Endothelial cell of umbilical vein (primary cell): ENCODE results near the gene INCENP. TPM values are rescaled to one million over a fixed set of nuclear protein-coding genes. Genes with fewer than 3 reads are reported as not detected.

ENCODE experiments used
- BruUV-seq: library from RNA; stranded (reverse); fragments of 400-500 nt; replicated peaks from 2 replicates; lab custom pipeline; 2021; lab: Mats Ljungman, UMichigan
- CTCF ChIA-PET: fragments of 300-600, 350-600 bp; sonication (Branson Sonifier 250); formaldehyde crosslinking; loops from one replicate; lab custom pipeline; 2021; ENCODE audit warnings: antibody characterized with exemption, inconsistent platforms; lab: Charles Lee
- POLR2A ChIA-PET: fragments of 300-600, 350-600 bp; sonication (Branson Sonifier 250); formaldehyde crosslinking; loops from one replicate; lab custom pipeline; 2021; ENCODE audit warnings: antibody characterized with exemption, inconsistent platforms; lab: Charles Lee
- DNase-seq: peaks from one replicate; pipeline ENCODE4 v3.0.0-alpha.2; 2011; ENCODE audit warnings: low read depth, low spot score
- FAIRE-seq: peaks from 2 replicates; lab custom pipeline; 2011; peaks lifted over from hg19 to GRCh38; lab: Jason Lieb, UNC
- H2AFZ ChIP-seq: 2 replicates; pipeline ENCODE4 v1.6.0; 2012; ENCODE audit warnings: low read depth, low read length, control low read depth, inconsistent platforms
- H3K27ac ChIP-seq: 2 replicates; pipeline ENCODE4 v1.5.1; 2011; ENCODE audit warnings: low read depth, mild to moderate bottlenecking, control low read depth, low read length, moderate library complexity; ENCODE audit not compliant: insufficient read depth
- H3K27me3 ChIP-seq, 2 experiments: 2 replicates each; pipeline versions ENCODE4 v1.6.0 to v1.6.1; 2011; ENCODE audit warnings: low read length in 2 of 2, mixed read lengths in 1 of 2; ENCODE audit not compliant: control insufficient read depth in 2 of 2, insufficient read depth in 2 of 2
- H3K36me3 ChIP-seq, 2 experiments: 2 replicates in 1 of 2; 3 replicates in 1 of 2; pipeline ENCODE4 v1.5.1; 2011; ENCODE audit warnings: low read length in 2 of 2, mild to moderate bottlenecking in 1 of 2, moderate library complexity in 1 of 2; ENCODE audit not compliant: control insufficient read depth in 2 of 2, insufficient read depth in 2 of 2; ENCODE audit errors: extremely low read depth in 1 of 2
- H3K4me1 ChIP-seq: 3 replicates; pipeline ENCODE4 v1.5.1; 2011; ENCODE audit warnings: mild to moderate bottlenecking, low read length; ENCODE audit not compliant: control insufficient read depth, insufficient read depth; ENCODE audit errors: extremely low read depth
- H3K4me2 ChIP-seq: 2 replicates; pipeline ENCODE4 v1.6.1; 2011; ENCODE audit warnings: low read length, control low read depth, mixed read lengths; ENCODE audit not compliant: insufficient read depth
- H3K4me3 ChIP-seq, 3 experiments: fragments of 200-600 bp in 1 of 3; sonication (generic), shearing (Covaris generic) in 1 of 3; replicated peaks in 1 of 3; 2 replicates each; pipeline ENCODE4 v1.5.1; 2011 to 2016; ENCODE audit warnings: control low read depth in 3 of 3, low read length in 3 of 3, mild to moderate bottlenecking in 2 of 3, inconsistent platforms in 1 of 3, low read depth in 1 of 3, moderate library complexity in 1 of 3; ENCODE audit not compliant: insufficient read depth in 1 of 3
- H3K79me2 ChIP-seq: 2 replicates; pipeline ENCODE4 v1.6.0; 2012; ENCODE audit warnings: low read length, inconsistent platforms; ENCODE audit not compliant: control insufficient read depth, insufficient read depth
- H3K9ac ChIP-seq: replicated peaks from 2 replicates; pipeline ENCODE3; 2011; ENCODE audit warnings: low read length, control low read depth; ENCODE audit not compliant: insufficient read depth; ENCODE audit errors: extremely low read depth
- H3K9me1 ChIP-seq: replicated peaks from 3 replicates; pipeline ENCODE4 v1.6.0; 2011; ENCODE audit warnings: mild to moderate bottlenecking, low read length; ENCODE audit not compliant: control insufficient read depth, insufficient read depth; ENCODE audit errors: extremely low read depth
- H3K9me3 ChIP-seq: replicated peaks from 2 replicates; pipeline ENCODE4 v1.5.1; 2012; ENCODE audit warnings: low read length, inconsistent platforms; ENCODE audit not compliant: control insufficient read depth, insufficient read depth
- H4K20me1 ChIP-seq: replicated peaks from 2 replicates; pipeline ENCODE3; 2011; ENCODE audit warnings: mild to moderate bottlenecking, low read length; ENCODE audit not compliant: control insufficient read depth, insufficient read depth; ENCODE audit errors: extremely low read depth
- EZH2 ChIP-seq: IDR thresholded peaks from 2 replicates; pipeline ENCODE4 v1.6.1; 2012; ENCODE audit warnings: borderline replicate concordance, low read depth, mild to moderate bottlenecking, moderate library complexity, low read length, inconsistent platforms; ENCODE audit not compliant: severe bottlenecking
- FOS ChIP-seq: IDR thresholded peaks from 2 replicates; pipeline ENCODE4 v1.6.1; 2011; ENCODE audit warnings: mild to moderate bottlenecking, low read length, moderate library complexity, borderline replicate concordance; ENCODE audit not compliant: insufficient read depth
- GATA2 ChIP-seq: IDR thresholded peaks from 2 replicates; pipeline ENCODE4 v1.7.0; 2011; ENCODE audit warnings: low read depth, mild to moderate bottlenecking, moderate library complexity, mixed read lengths, low read length; ENCODE audit not compliant: insufficient read length, insufficient read depth
- JUN ChIP-seq: IDR thresholded peaks from 2 replicates; pipeline ENCODE4 v1.6.1; 2011; ENCODE audit warnings: borderline replicate concordance, low read depth; ENCODE audit not compliant: insufficient read length, insufficient read depth
- POLR2AphosphoS5 ChIP-seq: IDR thresholded peaks from 2 replicates; pipeline ENCODE4 v1.6.1; 2012; ENCODE audit warnings: low read depth, mild to moderate bottlenecking, control low read depth, low read length, moderate library complexity; ENCODE audit not compliant: insufficient read depth
- dilution Hi-C: fragments of 300-500 bp; cut with MboI; formaldehyde crosslinking; loops from one replicate; pipeline ENCODE4 v1.15.0; 2019; ENCODE audit warnings: low sequenced_read_pairs; ENCODE audit not compliant: extremely low pct_ligation_motif_present
- intact Hi-C: fragments of 100-400 bp; cut with micrococcal nuclease; formaldehyde crosslinking; loops from one replicate; pipeline ENCODE4 v1.10.0; 2022
- polyA plus RNA-seq, 4 experiments: library from polyadenylated mRNA; depleted of rRNA in 3 of 4; stranded (reverse) in 3 of 4; unstranded in 1 of 4; fragments of >200 nt; gene quantifications; 2 replicates each; pipeline versions ENCODE4 v1.2.1 to v1.2.3, GENCODE V29; 2011 to 2012; ENCODE audit warnings: missing spikeins in 1 of 4
- total RNA-seq: library from RNA; stranded (reverse); gene quantifications from 2 replicates; pipeline ENCODE4 v1.2.3, GENCODE V29; 2021
- TF ChIP-seq, protein P1 (sequence below): IDR thresholded peaks from 2 replicates; pipeline ENCODE4 v1.6.1; 2011; ENCODE audit not compliant: insufficient read depth, insufficient read length

The INCENP gene
- total and polyA plus RNA-seq, 2 donors (not counting 3 experiments of a cell fraction or from before 2014, with no cell fraction given), result 22.9 to 86.8 TPM

DNA sequence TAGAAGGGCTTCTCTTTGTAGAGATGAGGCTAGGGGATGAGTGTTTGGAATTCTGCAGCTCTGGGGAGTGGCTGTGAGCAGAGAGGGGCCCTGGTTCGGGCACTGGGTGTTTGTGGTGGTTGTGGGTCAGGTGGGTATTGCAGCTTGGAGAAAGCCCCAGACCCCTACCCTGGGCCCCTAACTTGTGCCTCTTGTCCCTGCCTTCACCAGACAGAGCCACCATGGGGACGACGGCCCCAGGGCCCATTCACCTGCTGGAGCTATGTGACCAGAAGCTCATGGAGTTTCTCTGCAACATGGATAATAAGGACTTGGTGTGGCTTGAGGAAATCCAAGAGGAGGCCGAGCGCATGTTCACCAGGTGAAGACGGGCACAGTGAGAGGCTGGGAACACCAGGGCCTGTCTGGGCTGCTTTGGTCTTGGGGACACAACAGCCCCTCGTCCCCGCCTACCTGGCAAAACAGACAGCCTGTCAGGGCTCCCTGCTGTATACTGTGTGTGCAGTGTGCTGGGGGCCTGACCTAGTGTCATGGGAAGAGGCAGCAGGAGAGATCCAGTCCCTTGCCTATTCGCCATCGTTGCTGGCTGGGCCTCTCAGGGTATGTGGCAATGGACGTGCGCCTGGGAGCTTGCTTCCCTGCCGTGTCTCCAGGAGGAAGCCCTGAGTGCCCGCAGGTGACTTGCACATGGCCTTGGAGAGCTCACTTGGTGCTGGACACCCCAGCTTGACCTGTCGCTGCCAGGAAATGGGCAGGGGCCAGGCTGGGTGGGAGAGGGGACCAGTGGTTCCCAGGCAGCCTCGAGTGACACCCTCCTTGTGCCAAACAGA lies 4.3 kb downstream of the INCENP start:
- Histone ChIP-seq H3K36me3 (peaks cover 2 to 25% of the 10 kb centered on the region in 2 experiments), H3K27ac (no peak overlapping the region), H3K9me1 (no peaks in the 10 kb centered on the region), H3K4me1 (peaks cover 17% of the 10 kb centered on the region), H4K20me1 (no peaks in the 10 kb centered on the region), H2AFZ (no peak overlapping the region), H3K4me3 (no peak overlapping the region), H3K9me3 (no peaks in the 10 kb centered on the region), H3K9ac (no peak overlapping the region), H3K4me2 (no peak overlapping the region), H3K79me2 (peaks cover 93% of the 10 kb centered on the region), H3K27me3 (no peaks in the 10 kb centered on the region)
- no peak for DNase-seq
- dilution Hi-C loops (no loop called here), intact Hi-C loops (no loop called here)
- FAIRE-seq, result no peak
- CTCF ChIA-PET, result no interaction called here
- BruUV-seq, result no TSS peak
- POLR2A ChIA-PET, result no interaction called here
- TF ChIP-seq FOS (no peak), GATA2 (no peak), POLR2AphosphoS5 (no peak)
- TF ChIP-seq, protein P1, sequence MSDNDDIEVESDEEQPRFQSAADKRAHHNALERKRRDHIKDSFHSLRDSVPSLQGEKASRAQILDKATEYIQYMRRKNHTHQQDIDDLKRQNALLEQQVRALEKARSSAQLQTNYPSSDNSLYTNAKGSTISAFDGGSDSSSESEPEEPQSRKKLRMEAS, result no peak

DNA sequence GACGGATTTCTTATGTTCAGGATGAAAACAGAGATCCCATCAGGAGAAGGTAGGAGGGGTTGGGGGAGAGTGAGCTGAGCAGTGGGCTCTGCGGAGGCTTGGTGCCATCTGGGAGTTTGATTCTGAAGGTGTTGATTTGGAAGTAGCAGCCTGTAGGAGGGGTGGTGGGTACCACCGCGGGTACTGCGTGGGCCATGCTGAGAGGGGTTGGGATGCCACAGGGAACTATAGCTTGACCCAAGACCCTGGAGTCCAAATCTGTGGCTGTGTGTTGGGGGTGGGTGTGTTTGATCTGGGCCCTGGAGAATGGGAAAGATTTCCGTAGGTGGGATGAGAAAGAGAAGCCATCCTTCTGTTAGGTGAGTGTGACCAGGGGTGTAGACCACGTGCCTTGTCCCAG lies 5.0 kb downstream of the INCENP start:
- H3K9ac ChIP-seq, result no peak overlapping the region
- no peaks in the 10 kb centered on the region for H3K27me3 ChIP-seq
- intact Hi-C loops, result no loop called here
- H3K4me3 ChIP-seq, result no peak overlapping the region
- H3K27ac ChIP-seq, result no peak overlapping the region
- no peak for DNase-seq
- ChIA-PET CTCF (no interaction called here), POLR2A (no interaction called here)
- no peaks in the 10 kb centered on the region for H4K20me1 ChIP-seq
- H3K9me1 ChIP-seq, result no peaks in the 10 kb centered on the region
- H3K4me2 ChIP-seq, result no peak overlapping the region
- H3K79me2 ChIP-seq, result peaks cover 100% of the 10 kb centered on the region
- H3K4me1 ChIP-seq, result peaks cover 14% of the 10 kb centered on the region
- H3K9me3 ChIP-seq, result no peaks in the 10 kb centered on the region
- peaks cover 2 to 25% of the 10 kb centered on the region in 2 experiments for H3K36me3 ChIP-seq
- dilution Hi-C loops, result no loop called here
- TF ChIP-seq JUN (no peak), EZH2 (no peak)
- FAIRE-seq, result no peak
- no TSS peak for BruUV-seq
- H2AFZ ChIP-seq, result no peak overlapping the region
